ENCODE results near the gene RFFL. TPM values are rescaled to one million over a fixed set of nuclear protein-coding genes. Genes with fewer than 3 reads are reported as not detected.

RFFL gene
- total RNA-seq, 4 donors from 2014 or later, result 51.1 to 145 (median 96.1) TPM

DNA sequence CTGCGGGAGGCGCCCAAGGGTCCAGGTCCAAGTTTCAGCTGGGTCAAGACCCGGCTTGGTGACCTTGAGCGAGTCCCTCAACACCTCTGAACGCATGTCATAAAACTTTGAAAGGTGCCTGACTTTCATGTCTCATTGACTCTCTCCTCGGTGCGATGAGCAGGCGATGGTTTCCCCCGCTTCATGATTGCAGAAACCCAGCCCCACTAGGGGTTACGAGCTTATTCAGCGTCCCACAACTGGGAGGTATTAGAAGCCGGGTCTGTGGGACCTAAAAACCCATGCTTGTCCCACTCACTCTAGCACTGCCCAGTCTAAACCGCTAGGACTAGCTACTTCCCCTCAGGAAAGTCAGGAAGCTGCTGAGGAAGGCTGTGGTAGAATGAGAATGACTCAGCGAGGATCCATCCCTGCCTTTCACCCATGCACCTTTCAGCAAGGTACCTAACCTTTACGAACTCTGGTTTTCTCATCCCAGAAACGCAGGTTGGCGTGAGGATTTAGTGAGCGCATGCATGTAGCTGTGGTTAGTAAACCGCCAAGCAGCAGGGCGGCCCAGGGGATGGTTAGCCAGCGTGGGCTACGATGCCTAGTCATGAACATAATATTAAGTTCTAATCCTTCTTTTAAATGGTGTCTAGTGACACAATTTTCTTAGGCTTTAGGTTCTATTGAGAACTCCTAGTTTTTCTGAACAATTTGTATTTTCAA lies 26.2 kb upstream of the RFFL start:
- Histone ChIP-seq H3K9me3 (no peaks in the 10 kb centered on the region), H3K4me1 (peaks cover 17 to 20% of the 10 kb centered on the region in 2 donors), H3K27me3 (no peaks in the 10 kb centered on the region), H3K4me3 (replicated peaks in 1 of 3) (peak overlapping the region in 1 of 3 donors; percentile 80), H3K36me3 (no peaks in the 10 kb centered on the region), H3K27ac (peak overlapping the region; percentile 73 to 94 (median 82))
- intact Hi-C loops (cut with DNase I), result loop anchor here (5.0 kb wide), 1 partner anchor 92 kb away; no protein-coding TSS in a partner anchor
- WGBS, 2 donors, result 48 to 69% methylated on average over 13 to 22 of the region's 22 CpGs
- DNase-seq, result peak; percentile 8 to 15
- peak in 2 of 6 experiments; percentile 23 to 46 for TF ChIP-seq CTCF (IDR thresholded peaks at IDR 0.05)
- no peak for TF ChIP-seq POLR2A (IDR thresholded peaks at IDR 0.05)

DNA sequence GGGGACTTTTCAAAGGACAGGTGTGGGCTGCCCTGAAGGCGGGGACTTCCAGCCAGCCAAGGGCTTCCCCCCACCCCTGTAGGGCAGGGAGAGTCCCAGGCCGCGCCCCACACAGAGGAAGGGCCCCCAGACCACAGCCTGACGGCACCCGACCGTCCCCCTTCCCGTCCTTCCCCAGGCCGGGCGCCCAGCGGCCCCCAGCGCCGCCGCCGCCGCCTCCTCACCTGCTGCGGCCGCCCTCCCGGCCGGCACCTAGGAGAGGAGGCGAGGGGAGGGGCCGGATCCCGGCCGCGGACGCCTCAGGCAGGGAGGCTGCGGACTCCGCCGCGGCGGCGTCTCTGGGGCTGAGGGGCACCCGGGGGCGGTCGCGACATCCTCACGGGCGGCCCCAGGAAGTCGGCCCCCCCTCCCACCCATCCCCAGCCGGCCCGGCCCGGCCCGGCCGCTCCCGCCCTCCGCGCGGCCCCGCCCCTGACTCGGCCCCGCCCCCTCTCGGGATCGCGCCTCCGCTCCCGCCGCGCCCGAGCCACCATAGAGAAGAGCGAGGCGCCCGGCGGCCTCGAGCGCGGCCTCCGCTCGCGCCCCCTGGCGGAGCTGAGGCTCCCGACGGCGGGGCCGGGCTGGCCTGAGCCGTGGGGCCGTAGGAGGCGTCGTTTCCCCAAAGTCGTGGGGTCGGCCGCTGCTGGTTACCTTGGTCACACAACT lies 25.5 kb upstream of the RFFL start:
- Histone ChIP-seq H3K36me3 (no peaks in the 10 kb centered on the region), H3K27ac (peak overlapping the region; percentile 93 to 97 (median 94)), H3K4me1 (peaks cover 20 to 21% of the 10 kb centered on the region in 2 donors), H3K9me3 (no peaks in the 10 kb centered on the region), H3K27me3 (no peaks in the 10 kb centered on the region), H3K4me3 (replicated peaks in 1 of 3) (peak overlapping the region; percentile 70 to 88 (median 80))
- intact Hi-C loops (cut with DNase I), result no loop called here
- WGBS, 2 donors, result 0% methylated on average over 1 to 14 of the region's 80 CpGs
- TF ChIP-seq CTCF (IDR thresholded peaks at IDR 0.05) (peak in 5 of 6 experiments; percentile 75 to 95 (median 85)), POLR2A (IDR thresholded peaks at IDR 0.05) (peak; percentile 72 to 90)
- DNase-seq, result peak; percentile 87 to 89

DNA sequence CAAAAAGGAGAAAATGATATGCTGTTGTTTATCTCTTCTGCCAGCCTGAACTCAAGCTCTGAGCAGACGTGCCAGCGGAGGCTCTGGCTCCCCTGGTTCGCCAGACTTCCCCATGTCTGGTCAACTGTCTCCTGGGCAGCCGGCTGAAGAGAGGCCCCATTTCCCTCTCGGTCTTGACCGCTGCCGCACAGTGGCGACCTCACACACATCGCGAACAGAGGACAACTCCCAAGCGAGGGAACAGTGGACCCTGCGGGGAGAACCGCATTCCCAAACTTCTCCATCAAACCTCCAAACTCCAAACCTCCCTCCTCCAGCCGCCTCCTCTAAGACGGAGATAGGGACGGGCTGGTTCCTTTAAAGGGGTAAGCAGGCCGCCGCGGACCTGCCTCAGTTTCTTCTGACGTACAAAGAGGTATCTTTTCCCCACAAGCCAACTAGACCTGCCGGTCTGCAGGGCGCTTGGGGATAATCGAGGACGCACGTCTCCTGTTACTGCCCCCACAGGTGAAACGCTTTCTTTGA lies 24.9 kb upstream of the RFFL start:
- peak; percentile 57 to 58 for DNase-seq
- TF ChIP-seq POLR2A (IDR thresholded peaks at IDR 0.05), result no peak
- peak in 2 of 6 experiments; percentile 3 to 7 for TF ChIP-seq CTCF (IDR thresholded peaks at IDR 0.05)
- peaks cover 20 to 21% of the 10 kb centered on the region in 2 donors for H3K4me1 ChIP-seq
- intact Hi-C loops (cut with DNase I), result no loop called here
- no peaks in the 10 kb centered on the region for H3K36me3 ChIP-seq
- H3K9me3 ChIP-seq, result no peaks in the 10 kb centered on the region
- no peaks in the 10 kb centered on the region for H3K27me3 ChIP-seq
- H3K4me3 ChIP-seq (replicated peaks in 1 of 3), result peak overlapping the region; percentile 70 to 88 (median 80)
- peak overlapping the region; percentile 93 to 97 (median 94) for H3K27ac ChIP-seq
- WGBS, 2 donors, result 1% methylated on average over 15 to 24 of the region's 26 CpGs

DNA sequence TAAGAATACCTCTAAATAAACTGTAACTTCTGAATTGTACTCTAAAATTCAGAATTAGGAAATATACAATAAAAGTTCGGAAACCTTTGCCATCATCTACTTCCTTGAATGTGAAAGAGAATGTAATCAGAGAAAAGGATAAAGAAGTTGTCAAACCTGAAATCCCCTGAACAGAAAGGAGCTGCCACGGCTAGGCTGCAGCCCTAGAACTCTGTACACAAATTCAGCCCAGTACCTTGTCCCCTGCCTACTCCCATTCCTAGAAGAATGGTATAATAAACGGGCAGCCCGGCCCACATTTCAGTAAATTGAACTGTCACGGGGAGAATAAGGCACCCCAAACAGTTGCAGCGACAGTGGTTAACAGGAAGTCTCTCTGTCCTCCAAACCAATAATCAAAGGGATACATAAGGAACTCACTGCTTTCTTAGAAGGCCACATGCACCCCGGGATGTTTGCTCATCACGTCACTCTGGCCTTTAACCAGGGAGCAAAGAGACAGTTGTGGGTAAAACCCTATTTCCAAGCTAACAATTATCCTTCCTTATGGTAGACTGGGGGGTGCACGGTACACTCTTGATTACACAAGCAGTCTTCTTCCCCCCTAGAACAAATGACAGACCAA lies 24.3 kb upstream of the RFFL start:
- peak overlapping the region; percentile 93 to 97 (median 94) for H3K27ac ChIP-seq
- no peaks in the 10 kb centered on the region for H3K9me3 ChIP-seq
- peak; percentile 27 to 40 for DNase-seq
- H3K36me3 ChIP-seq, result no peaks in the 10 kb centered on the region
- WGBS, 2 donors, result 12 to 25% methylated on average over 9 of the region's 9 CpGs
- H3K27me3 ChIP-seq, result no peaks in the 10 kb centered on the region
- TF ChIP-seq POLR2A (IDR thresholded peaks at IDR 0.05) (peak in 1 of 2 donors; percentile 44), CTCF (IDR thresholded peaks at IDR 0.05) (no peak)
- intact Hi-C loops (cut with DNase I), result no loop called here
- peaks cover 20 to 22% of the 10 kb centered on the region in 2 donors for H3K4me1 ChIP-seq
- H3K4me3 ChIP-seq (replicated peaks in 1 of 3), result peak overlapping the region; percentile 70 to 88 (median 80)
